ENCODE results near the gene HEXB. TPM values are rescaled to one million over a fixed set of nuclear protein-coding genes. Genes with fewer than 3 reads are reported as not detected.
"Not testable (repeated sequence)": the region's sequence is repeated elsewhere in the genome, so short reads cannot be mapped to it uniquely, and the experiment has no call there.

HEXB gene
- polyA plus RNA-seq, 1 experiment: 246 TPM

DNA sequence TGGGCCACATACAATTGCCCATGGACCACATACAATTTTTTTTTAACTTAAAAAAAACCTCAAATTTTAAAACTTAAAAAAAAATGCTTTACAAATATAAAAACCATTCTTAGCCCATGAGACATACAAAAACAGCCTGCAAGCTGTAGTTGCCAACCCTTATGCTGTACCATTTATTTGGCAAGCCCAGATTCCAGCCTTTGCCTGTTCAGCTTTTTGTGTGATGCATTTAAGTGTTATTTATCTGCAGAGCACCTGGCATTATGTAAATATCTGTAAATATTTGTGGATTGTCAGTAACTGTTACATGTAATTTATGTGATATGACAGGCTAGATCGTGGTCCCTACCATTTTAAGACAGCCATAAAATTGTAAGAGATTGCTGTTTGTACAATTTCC lies 32.6 kb downstream of the HEXB start:
- CTCF ChIA-PET: interaction anchor here (0.8 kb wide), 1 partner anchor 815 kb away, joined by 3 read pairs; no protein-coding TSS in a partner anchor
- no peaks in the 10 kb centered on the region for H3K9me3 ChIP-seq (ENCODE audit: control insufficient read depth, insufficient read depth, low read length)
- TF ChIP-seq, protein P1, sequence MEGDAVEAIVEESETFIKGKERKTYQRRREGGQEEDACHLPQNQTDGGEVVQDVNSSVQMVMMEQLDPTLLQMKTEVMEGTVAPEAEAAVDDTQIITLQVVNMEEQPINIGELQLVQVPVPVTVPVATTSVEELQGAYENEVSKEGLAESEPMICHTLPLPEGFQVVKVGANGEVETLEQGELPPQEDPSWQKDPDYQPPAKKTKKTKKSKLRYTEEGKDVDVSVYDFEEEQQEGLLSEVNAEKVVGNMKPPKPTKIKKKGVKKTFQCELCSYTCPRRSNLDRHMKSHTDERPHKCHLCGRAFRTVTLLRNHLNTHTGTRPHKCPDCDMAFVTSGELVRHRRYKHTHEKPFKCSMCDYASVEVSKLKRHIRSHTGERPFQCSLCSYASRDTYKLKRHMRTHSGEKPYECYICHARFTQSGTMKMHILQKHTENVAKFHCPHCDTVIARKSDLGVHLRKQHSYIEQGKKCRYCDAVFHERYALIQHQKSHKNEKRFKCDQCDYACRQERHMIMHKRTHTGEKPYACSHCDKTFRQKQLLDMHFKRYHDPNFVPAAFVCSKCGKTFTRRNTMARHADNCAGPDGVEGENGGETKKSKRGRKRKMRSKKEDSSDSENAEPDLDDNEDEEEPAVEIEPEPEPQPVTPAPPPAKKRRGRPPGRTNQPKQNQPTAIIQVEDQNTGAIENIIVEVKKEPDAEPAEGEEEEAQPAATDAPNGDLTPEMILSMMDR (IDR thresholded peaks at IDR 0.05; ENCODE audit: low read depth, low read length): no peak
- no peak for DNase-seq (ENCODE audit: low read depth, low spot score)
- POLR2A ChIA-PET: no interaction called here
- no peak overlapping the region for H3K4me3 ChIP-seq (ENCODE audit: low read depth, low read length)
- no peak overlapping the region for H3K27ac ChIP-seq (ENCODE audit: low read depth, low read length)
- no peaks in the 10 kb centered on the region for H3K27me3 ChIP-seq (ENCODE audit: control insufficient read depth, insufficient read depth, low read length)

DNA sequence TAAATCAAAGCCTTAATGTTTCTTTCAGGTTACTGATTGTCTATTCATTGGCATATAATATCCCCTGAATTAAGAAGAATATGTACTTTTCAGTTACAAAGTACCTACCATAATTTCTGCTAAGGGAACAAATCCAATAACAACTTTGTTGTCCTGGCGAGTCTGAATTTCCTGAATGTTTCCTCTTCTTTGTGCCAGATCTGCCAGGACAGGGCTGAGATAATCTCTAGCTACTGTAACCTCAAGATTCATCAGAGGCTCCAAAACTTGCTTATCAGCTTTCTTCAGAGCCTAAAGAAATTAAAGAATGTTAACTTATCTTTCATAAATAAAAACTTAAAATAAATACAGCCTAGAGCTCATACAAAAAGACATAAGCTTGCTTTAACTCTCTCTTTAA lies 37.2 kb downstream of the HEXB start:
- DNase-seq (ENCODE audit: low read depth, low spot score): no peak
- POLR2A ChIA-PET: no interaction called here
- no peaks in the 10 kb centered on the region for H3K27me3 ChIP-seq (ENCODE audit: control insufficient read depth, insufficient read depth, low read length)
- TF ChIP-seq, protein P1 (IDR thresholded peaks at IDR 0.05; ENCODE audit: low read depth, low read length): no peak
- no peaks in the 10 kb centered on the region for H3K9me3 ChIP-seq (ENCODE audit: control insufficient read depth, insufficient read depth, low read length)
- no peak overlapping the region for H3K27ac ChIP-seq (ENCODE audit: low read depth, low read length)
- H3K4me3 ChIP-seq (ENCODE audit: low read depth, low read length): no peak overlapping the region
- CTCF ChIA-PET: interaction anchor here (0.7 kb wide), 1 partner anchor 197 kb away, joined by 3 read pairs; no protein-coding TSS in a partner anchor

DNA sequence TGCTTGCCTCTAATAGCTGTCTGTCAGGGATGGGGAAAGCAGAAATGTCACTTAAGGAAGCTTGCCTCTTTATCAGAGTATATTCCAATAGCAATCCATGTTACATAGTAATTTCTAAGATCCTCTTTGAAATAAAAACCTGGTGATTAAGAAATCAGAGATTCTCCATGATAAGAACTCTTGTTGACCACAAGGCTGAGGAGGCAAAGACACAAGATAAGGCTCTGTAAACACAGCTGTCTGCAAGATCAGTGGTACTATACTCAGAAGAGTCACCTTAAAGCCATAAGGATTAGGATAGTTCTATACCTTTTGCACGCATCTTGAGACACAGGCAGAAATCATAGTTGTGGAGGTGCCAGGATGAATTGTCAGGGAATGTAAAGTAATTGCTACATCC lies 40.3 kb downstream of the HEXB start:
- no peak for DNase-seq (ENCODE audit: low read depth, low spot score)
- CTCF ChIA-PET: no interaction called here
- TF ChIP-seq, protein P1 (IDR thresholded peaks at IDR 0.05; ENCODE audit: low read depth, low read length): no peak
- Histone ChIP-seq H3K9me3 (ENCODE audit: control insufficient read depth, insufficient read depth, low read length) (no peaks in the 10 kb centered on the region), H3K4me3 (ENCODE audit: low read depth, low read length) (no peak overlapping the region), H3K27ac (ENCODE audit: low read depth, low read length) (no peak overlapping the region), H3K27me3 (ENCODE audit: control insufficient read depth, insufficient read depth, low read length) (no peaks in the 10 kb centered on the region)
- POLR2A ChIA-PET: no interaction called here

- POLR2A ChIA-PET: no interaction called here
- H3K9me3 ChIP-seq (ENCODE audit: control insufficient read depth, insufficient read depth, low read length): no peaks in the 10 kb centered on the region
- no peak overlapping the region for H3K27ac ChIP-seq (ENCODE audit: low read depth, low read length)
- CTCF ChIA-PET: no interaction called here
- no peaks in the 10 kb centered on the region for H3K27me3 ChIP-seq (ENCODE audit: control insufficient read depth, insufficient read depth, low read length)
- no peak overlapping the region for H3K4me3 ChIP-seq (ENCODE audit: low read depth, low read length)
- TF ChIP-seq, protein P1 (IDR thresholded peaks at IDR 0.05; ENCODE audit: low read depth, low read length): no peak
- DNase-seq (ENCODE audit: low read depth, low spot score): no peak
Observed at GRCh38 chr5:74736759-74737158, 51.7 kb downstream of the HEXB start.

DNA sequence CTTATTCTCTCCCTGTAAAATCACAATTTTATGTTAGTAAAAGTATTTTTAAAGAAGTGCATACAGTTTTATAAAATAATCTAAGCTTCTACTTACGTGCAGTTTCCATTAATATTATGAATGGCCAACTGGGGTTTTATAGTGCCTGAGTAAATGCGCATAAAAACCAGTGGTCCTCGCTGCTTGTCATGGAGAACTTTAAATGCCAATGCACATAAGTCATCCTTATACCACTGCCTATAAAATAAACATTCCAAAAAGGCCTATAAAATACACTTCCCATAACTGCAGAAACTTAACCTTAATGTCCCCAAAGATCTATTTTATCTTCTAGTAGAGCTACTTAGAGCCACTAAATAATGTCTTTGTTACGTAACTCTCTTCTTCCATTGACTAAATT lies 53.4 kb downstream of the HEXB start:
- H3K27ac ChIP-seq (ENCODE audit: low read depth, low read length): no peak overlapping the region
- no peaks in the 10 kb centered on the region for H3K9me3 ChIP-seq (ENCODE audit: control insufficient read depth, insufficient read depth, low read length)
- POLR2A ChIA-PET: no interaction called here
- TF ChIP-seq, protein P1 (IDR thresholded peaks at IDR 0.05; ENCODE audit: low read depth, low read length): no peak
- no peak overlapping the region for H3K4me3 ChIP-seq (ENCODE audit: low read depth, low read length)
- CTCF ChIA-PET: interaction anchor here (1.6 kb wide), 1 partner anchor 23 kb away, joined by 4 read pairs; no protein-coding TSS in a partner anchor
- no peak for DNase-seq (ENCODE audit: low read depth, low spot score)
- H3K27me3 ChIP-seq (ENCODE audit: control insufficient read depth, insufficient read depth, low read length): no peaks in the 10 kb centered on the region

GRCh38 chr5:74748742-74749141 lies 63.7 kb downstream of the HEXB start:
- H3K9me3 ChIP-seq (ENCODE audit: control insufficient read depth, insufficient read depth, low read length); DNase-seq (ENCODE audit: low read depth, low spot score); H3K4me3 ChIP-seq (ENCODE audit: low read depth, low read length); POLR2A ChIA-PET; H3K27ac ChIP-seq (ENCODE audit: low read depth, low read length); H3K27me3 ChIP-seq (ENCODE audit: control insufficient read depth, insufficient read depth, low read length): not testable (repeated sequence)
- CTCF ChIA-PET: interaction anchor here (0.7 kb wide), 1 partner anchor 17 kb away, joined by 3 read pairs; no protein-coding TSS in a partner anchor

Data from AG04450 (cell line).